ENCODE measurements around the gene AFF3.

The AFF3 gene

DNA sequence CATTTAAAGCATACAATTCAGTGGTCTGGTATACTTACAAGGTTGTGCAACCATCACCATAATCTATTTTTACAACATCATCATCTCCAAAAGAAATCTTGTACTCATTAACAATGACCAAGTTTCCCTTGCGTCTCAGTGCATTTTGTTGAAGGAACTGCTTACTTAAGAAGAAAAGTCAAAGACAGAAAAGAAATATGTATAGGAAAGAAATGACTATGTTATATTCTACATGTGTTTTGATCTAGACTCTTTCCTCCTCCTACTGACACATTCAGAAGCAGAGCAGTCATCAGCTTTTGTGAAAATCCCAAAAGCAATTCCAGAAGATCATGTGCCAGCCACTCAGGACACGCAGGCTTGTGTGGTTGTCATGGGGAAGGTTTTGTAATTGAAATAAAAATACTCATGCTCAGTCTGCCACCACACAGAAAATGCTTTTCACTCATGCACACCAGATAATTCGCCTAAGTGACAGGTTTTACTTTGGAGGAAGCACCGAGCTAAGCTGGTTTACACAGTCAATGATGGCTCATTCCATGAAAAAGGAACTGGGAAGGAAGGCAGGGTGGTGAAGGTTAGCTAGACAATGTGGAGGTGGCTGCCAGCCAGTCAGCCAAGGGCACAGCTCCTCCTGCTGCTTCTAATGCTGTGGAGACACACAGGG lies 494.1 kb downstream of the AFF3 start:
- in situ Hi-C loops (cut with HindIII; ENCODE audit: low pct_ligation_motif_present, low pct_unique_long_range_greater_than_20kb, low sequenced_read_pairs), result no loop called here

DNA sequence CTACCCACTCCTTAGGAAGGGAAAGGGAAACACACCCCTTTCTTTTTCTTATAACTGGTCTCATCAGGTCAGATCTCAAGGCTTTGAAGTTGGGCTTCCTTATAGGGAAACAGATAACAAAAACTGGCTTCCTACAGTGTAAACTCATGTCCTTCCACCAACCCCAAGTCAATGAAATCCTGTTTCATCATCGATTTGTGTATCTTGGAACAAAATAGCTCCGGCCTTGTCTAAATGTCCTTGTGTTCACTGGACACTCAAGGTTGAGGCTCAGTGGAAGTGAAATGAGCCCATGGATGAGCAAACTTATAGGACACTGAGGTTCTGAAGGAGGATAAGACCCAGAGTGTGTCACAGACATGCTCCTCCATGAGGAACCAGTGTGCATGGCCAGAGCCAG lies 496.4 kb downstream of the AFF3 start:
- in situ Hi-C loops (cut with HindIII; ENCODE audit: low pct_ligation_motif_present, low pct_unique_long_range_greater_than_20kb, low sequenced_read_pairs), result no loop called here
- no peak for DNase-seq

More for the DNA sequence above, 494.1 kb downstream of the AFF3 start:
- DNase-seq, result no peak

DNA sequence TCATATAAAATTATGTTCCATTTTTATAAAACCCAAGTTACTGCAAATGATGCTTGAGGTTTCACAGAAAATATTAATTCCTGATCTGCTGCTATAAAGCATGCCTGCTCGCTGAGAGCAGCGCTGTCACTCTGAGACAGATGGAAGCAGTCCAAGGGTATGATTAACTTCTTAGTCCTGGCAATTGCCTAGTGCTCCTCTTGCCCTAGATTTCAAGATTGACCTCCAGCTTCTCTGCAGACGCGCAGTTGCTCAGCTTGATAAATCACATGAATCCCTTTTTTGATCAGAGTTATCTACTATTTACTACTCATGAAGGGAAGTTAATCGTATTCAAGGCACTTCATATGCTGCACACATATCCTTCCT lies 498.0 kb downstream of the AFF3 start:
- in situ Hi-C loops (cut with HindIII; ENCODE audit: low pct_ligation_motif_present, low pct_unique_long_range_greater_than_20kb, low sequenced_read_pairs), result no loop called here
- no peak for DNase-seq

DNA sequence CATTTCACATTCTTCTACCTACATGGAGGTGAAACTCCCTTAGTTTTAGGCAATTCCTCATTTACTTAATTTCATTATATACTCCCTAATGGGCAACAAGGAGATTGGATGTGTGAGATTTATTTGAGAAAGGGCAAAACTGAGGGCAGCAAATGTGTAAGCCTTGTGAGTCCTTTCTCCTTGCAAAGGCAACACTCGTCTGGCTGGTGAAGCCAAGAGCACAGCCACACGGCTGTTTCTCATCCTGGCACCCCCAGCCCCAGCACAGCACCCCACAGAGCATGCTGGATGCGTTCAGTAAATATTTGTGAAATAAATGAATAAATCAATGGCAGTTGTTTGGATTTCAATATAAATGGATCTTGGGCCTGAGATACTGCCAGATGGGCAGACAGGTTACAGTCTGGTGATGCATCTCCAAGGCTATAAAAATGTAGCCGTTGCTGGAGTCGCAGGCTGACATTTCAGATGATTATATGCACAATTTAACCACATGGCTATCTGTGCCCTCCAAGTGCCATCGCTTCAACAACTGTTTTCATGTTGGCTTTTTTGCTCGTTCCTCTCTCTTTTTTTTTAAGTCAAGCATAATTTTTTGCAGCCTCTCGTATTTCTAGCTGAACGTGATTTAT lies 498.5 kb downstream of the AFF3 start:
- in situ Hi-C loops (cut with HindIII; ENCODE audit: low pct_ligation_motif_present, low pct_unique_long_range_greater_than_20kb, low sequenced_read_pairs), result no loop called here
- DNase-seq, result no peak

DNA sequence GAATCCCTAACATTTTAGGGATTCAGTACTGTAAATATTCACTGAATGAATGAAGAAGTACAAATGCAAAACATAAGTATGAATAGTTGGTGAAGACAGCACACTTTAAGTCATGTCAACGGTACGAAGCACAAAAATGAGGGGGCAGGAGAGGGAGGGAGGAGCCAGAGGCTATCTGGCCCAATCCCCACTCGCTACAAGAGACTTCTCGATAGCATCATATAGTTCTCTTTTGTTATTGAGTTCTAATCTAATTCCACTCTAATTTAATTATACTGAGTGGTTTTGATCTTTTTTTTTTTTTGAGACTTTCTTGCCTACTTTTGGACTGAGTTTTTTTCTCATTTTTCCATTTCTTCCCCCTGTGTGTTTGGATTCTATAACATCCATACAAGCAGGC lies 500.4 kb downstream of the AFF3 start:
- no peak for DNase-seq
- in situ Hi-C loops (cut with HindIII; ENCODE audit: low pct_ligation_motif_present, low pct_unique_long_range_greater_than_20kb, low sequenced_read_pairs), result no loop called here

DNA sequence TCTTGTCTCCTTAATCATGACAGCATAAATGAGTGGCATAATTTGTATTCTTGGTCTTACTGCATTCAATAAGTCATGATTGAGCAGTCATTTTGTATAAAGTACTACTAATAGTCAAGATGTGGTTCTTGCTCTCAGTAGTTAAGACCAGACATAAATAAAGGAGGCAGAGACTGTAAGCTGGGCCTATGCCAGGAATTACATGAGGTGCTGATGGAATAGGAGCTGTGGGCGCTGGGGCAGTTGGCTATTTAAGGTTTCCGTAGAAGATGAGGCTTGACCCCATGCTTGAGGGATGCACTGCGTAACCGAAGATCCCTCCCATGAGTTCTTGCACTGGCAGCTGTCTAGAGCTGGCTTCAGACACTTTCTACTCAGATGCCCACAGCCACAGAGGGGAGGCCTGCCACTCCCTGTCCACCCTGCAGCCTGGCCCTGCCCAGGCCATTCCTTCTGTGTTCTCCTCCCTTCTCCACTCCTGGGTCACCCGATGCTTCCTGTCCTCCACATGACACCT lies 501.7 kb downstream of the AFF3 start:
- DNase-seq, result no peak
- in situ Hi-C loops (cut with HindIII; ENCODE audit: low pct_ligation_motif_present, low pct_unique_long_range_greater_than_20kb, low sequenced_read_pairs), result no loop called here

DNA sequence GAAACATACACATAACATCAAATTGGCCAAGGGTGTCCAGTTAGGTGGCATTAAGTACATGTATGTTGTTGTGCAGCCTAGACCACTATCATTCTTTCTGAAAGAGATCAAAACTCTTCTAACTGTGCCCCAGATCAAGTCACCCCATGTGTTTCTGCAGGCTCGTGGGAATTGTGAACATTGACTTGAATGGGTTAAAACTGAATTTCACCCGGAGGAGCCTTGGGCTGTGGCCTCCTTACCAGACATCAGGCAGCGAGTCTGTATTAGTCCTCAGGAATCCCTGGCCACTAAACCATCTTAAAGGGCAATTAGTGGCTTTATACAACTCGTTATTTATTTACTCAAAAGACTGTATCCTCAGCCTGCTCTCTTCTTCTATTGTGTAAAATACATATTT lies 503.6 kb downstream of the AFF3 start:
- no peak for DNase-seq
- in situ Hi-C loops (cut with HindIII; ENCODE audit: low pct_ligation_motif_present, low pct_unique_long_range_greater_than_20kb, low sequenced_read_pairs), result no loop called here

DNA sequence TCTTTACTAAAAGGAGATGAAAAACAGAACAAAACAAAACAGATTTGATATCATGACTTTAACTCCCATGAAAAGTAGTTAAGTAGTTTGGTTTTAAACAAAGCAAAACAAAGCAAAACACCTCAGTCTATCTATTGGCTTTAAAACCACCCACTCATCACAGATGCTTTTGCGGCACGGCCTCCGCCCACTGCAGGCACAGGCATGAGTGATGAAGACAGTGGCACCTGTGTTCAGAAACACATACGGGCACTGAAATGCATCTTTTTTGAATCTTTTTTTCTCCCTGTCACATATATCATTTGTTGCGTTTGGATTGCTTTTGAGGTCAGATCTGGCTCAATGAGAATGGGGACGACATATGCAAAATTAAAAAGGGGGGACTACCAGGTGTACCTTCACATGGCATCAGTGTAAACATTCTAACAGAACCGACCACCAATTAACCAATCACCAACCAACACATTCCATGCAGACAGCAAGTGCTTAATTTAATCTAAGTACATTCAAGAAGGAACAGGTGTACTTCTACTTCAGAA lies 505.2 kb downstream of the AFF3 start:
- in situ Hi-C loops (cut with HindIII; ENCODE audit: low pct_ligation_motif_present, low pct_unique_long_range_greater_than_20kb, low sequenced_read_pairs), result no loop called here
- DNase-seq, result no peak

DNA sequence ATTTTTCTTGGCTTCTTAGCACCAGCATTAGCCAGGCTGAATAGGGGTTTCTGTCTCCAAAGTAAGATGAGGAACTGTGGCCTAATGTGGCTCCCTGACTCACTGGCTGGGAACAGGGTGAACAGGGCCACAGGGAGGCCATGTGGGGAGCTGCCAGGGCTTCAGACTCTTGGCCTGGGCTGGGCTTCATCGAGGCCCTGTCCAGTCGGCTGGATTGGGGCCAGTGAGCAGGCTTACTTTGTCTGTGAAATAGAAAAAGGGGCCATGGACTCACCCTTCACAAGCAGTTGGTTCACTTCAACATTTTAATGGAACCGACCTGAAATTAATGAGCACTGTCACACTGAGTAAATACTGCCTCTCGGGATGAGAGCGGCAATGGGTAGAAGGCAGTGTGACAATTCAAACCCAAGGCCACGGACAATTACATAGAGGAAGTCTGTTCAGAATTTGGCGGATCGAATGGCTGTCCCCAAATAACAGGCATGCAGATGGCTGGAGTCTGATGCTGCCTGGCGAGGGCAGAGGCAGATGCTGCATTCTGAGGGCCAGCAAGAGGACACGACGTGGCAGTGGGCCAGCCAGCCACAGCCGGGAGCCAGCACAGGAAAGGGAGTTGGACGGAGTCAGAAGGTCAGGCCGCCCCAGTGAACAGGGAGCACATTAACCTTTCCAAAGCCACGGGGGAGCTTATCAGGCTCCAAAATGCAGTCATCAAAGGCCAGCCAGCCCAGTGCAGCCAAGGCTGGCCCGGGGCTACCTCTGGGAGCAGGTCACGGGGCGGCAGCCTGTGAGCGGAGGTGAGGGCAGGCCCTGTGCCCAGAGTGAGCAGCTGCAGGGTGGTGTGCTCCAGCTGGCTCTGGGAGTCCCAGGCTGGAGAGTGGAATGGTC lies 506.0 kb downstream of the AFF3 start:
- in situ Hi-C loops (cut with HindIII; ENCODE audit: low pct_ligation_motif_present, low pct_unique_long_range_greater_than_20kb, low sequenced_read_pairs), result no loop called here
- DNase-seq, result no peak

DNA sequence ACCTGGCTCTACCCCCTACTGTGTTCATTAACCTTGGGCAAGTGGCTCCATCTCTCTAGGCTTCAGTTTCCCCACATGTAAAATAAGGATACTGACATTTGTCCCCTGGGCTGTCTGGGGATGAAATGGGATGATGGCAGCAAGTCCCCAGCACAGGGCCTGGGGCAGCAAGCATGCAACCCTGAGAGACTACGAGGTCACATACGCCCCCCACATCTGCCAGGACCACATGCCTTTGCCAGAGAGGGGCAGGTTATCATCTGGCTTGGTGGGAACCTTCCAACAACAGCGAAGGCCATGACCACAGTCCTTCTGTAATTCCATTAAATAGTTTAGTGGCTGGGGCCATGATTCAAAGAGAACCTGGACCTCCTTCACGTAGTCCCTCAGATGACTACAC lies 506.7 kb downstream of the AFF3 start:
- no peak for DNase-seq
- in situ Hi-C loops (cut with HindIII; ENCODE audit: low pct_ligation_motif_present, low pct_unique_long_range_greater_than_20kb, low sequenced_read_pairs), result no loop called here

DNA sequence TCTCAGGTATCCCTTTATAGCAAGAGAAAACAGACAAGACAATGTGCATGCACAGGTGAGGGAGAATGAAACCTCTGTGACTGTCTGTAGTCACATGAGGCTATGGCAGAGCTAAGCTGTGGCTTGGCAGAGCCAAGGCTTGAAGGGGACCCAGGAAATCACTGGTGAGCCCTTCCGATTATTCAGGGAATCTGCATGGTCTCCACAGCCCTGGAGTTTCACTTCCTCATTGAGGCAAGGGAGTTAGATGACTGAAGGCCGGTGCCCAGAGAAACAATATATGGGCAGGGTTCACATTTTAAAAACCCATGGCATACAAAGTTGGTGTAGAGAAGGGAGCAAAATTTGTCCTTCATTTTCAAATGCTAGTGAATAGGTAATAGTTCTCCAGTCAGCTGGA lies 508.2 kb downstream of the AFF3 start:
- no peak for DNase-seq
- in situ Hi-C loops (cut with HindIII; ENCODE audit: low pct_ligation_motif_present, low pct_unique_long_range_greater_than_20kb, low sequenced_read_pairs), result no loop called here

DNA sequence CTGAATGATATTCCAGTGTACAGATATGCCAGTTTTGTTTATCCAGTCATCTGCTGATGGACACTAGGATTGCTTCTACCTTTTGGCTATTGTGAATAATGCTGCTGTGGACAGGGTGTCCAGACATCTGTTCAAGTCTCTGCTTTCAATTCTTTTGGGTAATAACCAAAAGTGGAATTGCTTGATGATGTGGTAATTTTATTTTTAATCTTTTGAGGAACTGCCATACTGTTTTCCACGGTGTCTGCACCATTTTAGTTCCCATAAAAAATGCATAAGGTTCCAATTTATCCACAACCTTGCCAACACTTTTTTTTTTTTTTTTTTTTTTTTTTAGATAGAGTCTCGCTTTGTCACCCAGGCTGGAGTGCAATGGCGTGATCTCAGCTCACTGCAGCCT lies 510.7 kb downstream of the AFF3 start:
- in situ Hi-C loops (cut with HindIII; ENCODE audit: low pct_ligation_motif_present, low pct_unique_long_range_greater_than_20kb, low sequenced_read_pairs), result no loop called here

DNA sequence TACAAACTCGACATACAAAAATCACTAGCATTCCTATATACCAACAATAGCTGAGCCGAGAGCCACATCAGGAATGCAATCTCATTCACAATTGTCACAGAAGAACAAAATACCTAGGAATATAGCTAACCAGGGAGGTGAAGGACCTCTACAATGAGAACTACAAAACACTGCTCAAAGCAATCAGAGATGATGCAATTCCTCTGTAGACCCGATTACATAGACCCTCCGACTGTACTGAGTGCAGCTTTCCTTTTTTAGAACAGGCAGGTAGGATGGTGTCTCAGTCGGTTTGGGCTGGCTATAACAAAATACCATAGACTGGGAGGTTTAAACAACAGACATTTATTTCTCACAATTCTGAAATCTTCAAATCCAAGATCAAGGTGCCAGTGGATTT lies 513.1 kb downstream of the AFF3 start:
- in situ Hi-C loops (cut with HindIII; ENCODE audit: low pct_ligation_motif_present, low pct_unique_long_range_greater_than_20kb, low sequenced_read_pairs), result no loop called here

More for the DNA sequence above, 510.7 kb downstream of the AFF3 start:
- DNase-seq, result no peak

DNA sequence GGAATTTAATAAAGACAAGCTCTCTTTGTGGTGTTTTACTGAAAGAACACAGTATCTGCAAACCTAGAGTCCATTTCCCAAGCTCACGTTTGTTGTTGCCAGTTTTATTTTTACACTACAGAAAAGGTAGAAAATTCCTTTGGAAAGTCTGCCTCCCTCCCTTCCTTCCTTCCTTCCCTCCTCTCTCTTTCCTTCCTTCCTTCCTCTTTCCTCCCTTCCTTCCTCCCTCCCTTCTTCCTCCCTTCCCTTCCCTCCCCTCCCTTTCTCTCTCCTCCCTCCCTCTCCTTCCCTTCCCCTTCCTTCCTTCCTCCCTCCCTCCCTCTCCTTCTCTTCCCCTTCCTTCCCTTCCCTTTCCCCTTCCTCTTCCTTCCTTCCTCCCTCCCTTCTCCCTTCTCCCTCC lies 516.2 kb downstream of the AFF3 start:
- in situ Hi-C loops (cut with HindIII; ENCODE audit: low pct_ligation_motif_present, low pct_unique_long_range_greater_than_20kb, low sequenced_read_pairs), result no loop called here

More for the DNA sequence above, 513.1 kb downstream of the AFF3 start:
- DNase-seq, result no peak

DNA sequence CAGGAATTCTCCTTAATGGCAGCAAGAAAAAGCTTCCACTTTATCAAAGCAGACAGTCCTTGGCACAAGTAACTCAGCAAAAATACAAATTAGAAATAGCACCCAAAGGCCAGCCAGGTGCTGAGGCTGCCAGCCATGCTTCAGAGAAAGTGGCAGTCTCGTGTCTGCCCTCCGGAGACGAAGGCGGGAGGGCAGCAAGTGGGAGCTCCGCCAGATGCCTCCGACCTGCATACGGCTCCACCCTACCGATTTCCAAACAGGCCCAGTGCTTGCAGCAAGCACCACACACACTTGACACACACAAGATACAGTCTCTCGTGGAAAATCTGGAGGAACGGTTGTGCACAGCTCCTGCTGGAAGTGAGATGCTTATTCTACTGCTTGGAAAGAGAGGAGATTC lies 517.7 kb downstream of the AFF3 start:
- DNase-seq, result no peak
- in situ Hi-C loops (cut with HindIII; ENCODE audit: low pct_ligation_motif_present, low pct_unique_long_range_greater_than_20kb, low sequenced_read_pairs), result no loop called here

More for the DNA sequence above, 516.2 kb downstream of the AFF3 start:
- no peak for DNase-seq

DNA sequence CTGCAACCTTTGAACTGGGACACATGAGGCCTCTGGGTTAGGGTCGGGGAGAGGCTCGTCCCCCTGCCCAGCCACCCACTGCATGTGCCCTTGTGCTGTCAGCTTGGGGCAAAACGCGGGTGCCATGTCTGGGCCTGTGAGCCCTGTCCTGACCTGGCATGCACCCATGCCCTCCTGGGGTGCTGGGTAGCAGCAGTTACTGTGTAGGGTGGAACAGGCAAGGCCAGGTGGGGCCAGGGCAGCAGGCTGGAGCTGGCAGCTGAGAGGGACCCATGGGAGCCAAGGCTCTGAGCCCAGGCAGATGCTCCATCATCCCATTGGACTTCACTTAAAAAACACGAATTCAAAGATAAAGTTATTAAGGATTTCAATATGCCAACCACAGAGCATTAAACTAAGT lies 518.8 kb downstream of the AFF3 start:
- no peak for DNase-seq
- in situ Hi-C loops (cut with HindIII; ENCODE audit: low pct_ligation_motif_present, low pct_unique_long_range_greater_than_20kb, low sequenced_read_pairs), result no loop called here

DNA sequence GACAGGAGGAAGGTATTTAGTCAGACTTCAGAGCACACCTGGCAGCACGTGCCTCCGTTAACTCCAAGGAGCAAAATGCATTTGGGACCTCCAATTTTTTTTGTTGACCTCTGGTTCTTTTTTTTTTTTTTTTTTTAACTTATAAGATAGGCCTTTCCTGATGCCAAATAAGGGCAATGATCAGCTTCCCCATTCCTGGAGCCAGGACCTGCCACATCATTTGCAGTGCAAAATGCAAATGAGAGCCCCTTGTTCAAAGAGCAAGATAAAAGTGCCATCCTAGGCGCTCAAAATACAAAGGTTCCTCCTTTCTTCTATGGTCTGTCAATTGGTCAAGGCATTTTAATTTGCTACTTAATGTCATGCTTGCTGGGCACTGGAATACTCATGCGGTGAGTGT lies 519.4 kb downstream of the AFF3 start:
- DNase-seq, result no peak
- in situ Hi-C loops (cut with HindIII; ENCODE audit: low pct_ligation_motif_present, low pct_unique_long_range_greater_than_20kb, low sequenced_read_pairs), result no loop called here

DNA sequence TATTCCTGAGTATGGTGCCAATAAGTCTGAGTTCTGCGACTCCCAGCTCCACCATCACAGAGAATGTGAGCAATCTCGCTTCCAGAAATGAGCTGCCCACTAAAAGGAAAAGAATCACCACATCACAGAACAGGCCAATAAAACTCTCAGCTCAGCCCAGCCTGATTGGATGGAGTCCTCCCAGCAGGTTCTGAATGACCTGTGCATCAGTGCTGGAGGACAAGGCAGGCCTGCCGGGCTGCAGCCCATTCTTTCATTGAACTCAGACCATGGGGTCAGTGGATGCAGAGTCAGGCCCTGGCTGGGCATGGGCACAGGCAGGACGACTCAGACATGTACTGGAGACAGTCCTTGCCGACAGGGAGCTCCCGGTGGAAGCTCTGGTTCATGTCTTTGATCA lies 519.9 kb downstream of the AFF3 start:
- no peak for DNase-seq
- in situ Hi-C loops (cut with HindIII; ENCODE audit: low pct_ligation_motif_present, low pct_unique_long_range_greater_than_20kb, low sequenced_read_pairs), result no loop called here

DNA sequence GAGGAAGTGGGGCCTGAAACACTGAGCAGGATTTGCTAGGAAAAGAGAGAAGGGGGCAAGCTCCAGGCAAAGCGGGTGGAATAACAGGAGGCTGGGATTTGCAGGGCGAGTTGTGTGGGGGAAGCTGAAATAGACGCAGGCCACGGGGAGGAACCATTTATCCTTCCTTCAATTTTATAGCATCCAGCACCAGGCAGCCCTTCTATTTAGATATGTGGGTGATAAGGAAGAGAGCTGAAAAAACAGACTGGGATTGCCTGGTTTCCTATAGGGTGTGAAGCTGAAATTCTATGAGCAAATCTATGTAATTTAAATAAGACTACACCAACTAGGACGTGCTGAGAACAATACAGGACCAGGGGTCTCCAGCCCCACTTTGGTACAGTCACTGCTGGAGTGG lies 520.6 kb downstream of the AFF3 start:
- DNase-seq, result no peak
- in situ Hi-C loops (cut with HindIII; ENCODE audit: low pct_ligation_motif_present, low pct_unique_long_range_greater_than_20kb, low sequenced_read_pairs), result no loop called here

Measured in ACHN (cell line).